GM10266 (cell line): Measurements from ENCODE around the gene MAPKAPK2.

Source experiments
- DNase-seq: peaks from one replicate; pipeline ENCODE4 v3.0.0; 2012; ENCODE audit errors: extremely low spot score
- TF ChIP-seq, protein P1 (sequence below): IDR thresholded peaks from 2 replicates; pipeline ENCODE4 v1.5.1; 2012; ENCODE audit warnings: mild to moderate bottlenecking, low read depth; ENCODE audit not compliant: control insufficient read depth, insufficient read depth; ENCODE audit errors: missing control alignments

Gene MAPKAPK2

DNA sequence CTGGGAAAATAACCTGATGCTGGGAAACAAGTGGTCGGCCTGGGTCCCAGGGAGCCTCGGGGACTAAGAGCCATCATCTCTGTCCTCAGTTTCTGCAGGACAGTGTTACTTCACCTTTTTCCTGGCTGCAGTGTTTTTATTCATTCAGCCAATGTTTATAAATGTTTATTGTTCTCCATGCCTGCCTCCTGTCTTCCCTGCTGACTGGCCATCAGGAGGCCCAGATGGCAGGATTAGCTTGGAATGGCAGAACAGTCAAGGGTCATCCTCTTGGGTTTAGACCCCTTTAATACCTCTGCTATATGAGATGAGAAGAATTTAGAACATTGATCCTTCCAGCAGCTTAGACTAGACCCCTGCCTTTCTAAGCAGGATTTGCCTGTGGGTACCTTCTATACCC lies 13.3 kb downstream of the MAPKAPK2 start:
- no peak for DNase-seq
- TF ChIP-seq, protein P1, sequence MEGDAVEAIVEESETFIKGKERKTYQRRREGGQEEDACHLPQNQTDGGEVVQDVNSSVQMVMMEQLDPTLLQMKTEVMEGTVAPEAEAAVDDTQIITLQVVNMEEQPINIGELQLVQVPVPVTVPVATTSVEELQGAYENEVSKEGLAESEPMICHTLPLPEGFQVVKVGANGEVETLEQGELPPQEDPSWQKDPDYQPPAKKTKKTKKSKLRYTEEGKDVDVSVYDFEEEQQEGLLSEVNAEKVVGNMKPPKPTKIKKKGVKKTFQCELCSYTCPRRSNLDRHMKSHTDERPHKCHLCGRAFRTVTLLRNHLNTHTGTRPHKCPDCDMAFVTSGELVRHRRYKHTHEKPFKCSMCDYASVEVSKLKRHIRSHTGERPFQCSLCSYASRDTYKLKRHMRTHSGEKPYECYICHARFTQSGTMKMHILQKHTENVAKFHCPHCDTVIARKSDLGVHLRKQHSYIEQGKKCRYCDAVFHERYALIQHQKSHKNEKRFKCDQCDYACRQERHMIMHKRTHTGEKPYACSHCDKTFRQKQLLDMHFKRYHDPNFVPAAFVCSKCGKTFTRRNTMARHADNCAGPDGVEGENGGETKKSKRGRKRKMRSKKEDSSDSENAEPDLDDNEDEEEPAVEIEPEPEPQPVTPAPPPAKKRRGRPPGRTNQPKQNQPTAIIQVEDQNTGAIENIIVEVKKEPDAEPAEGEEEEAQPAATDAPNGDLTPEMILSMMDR, result no peak

DNA sequence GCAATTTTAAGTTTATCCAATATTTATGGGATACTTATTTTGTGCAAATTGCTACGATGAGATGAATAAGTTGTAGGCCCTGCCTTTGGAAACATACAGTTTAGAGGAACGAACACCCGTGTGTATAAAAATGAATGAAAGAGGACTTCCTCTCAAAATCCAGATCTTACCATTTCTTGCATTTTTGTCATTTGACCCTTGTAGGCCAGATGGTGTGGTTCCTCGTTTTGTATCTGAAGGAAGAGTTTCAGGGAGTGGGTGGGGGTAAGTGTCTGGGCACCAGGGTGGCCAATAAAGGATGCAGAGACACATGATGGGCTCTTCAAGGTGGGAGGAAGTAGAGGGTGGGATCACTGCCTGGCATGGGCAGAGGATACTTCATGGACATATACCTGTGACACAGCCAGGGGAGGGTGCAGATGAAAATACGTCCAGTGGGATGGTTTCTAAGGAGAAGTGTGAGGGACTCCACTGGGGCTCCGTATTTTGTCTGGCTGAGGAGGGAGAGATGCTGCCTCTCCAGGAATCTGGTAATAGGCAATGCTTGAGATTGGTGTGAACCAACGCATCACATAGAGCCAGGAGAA lies 14.4 kb downstream of the MAPKAPK2 start:
- TF ChIP-seq, protein P1, result no peak
- no peak for DNase-seq

DNA sequence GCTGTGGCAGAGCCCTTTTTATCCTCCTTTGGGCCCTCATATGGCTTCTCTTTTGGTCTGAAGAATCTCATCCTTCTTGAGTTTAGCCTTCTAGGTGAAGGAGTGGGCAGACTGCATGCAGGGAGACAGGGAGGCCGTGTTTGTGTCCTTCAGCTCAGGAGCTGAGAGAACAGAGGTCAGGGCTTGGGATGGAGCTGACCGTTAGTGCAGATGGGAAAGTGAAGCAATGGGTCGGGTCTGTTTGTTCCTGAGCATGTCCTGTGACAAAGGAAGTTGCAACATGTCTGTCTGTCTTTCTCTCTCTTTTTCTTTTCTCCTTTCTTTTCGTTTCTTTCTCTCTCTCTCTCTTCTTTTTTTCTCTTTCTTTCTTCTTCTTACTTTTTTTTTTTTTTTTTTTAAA lies 14.9 kb downstream of the MAPKAPK2 start:
- TF ChIP-seq, protein P1, result no peak

DNA sequence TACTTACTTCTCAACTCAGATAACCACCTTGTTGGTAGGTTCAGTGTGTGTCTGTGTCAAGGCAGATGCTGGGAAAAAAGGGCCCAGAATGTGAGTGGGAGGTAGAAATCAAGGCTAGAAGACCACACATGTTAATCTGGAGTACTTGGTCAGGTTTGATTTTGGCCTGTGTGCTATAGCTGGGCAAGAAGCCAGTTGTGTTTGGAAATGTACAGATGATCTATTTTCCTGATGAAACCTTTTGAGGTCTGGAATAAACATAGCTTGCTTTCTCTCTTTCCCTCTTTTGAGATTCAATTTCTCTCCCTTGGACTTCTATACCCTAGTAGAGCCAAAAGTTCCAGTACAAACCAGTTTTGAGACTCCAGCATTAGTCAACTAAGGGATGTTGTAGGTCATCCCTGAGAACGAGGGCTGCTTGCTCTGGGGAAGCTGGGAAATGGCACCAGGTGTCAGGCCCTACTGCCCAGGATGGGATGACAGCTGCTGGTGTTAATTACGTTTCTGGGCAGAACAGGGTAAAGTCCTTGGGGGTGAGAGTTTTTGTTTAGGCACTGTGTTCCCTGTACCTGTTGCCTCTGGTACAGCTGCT lies 15.8 kb downstream of the MAPKAPK2 start:
- no peak for DNase-seq
- TF ChIP-seq, protein P1, result no peak

More for the DNA sequence above, 14.9 kb downstream of the MAPKAPK2 start:
- no peak for DNase-seq

DNA sequence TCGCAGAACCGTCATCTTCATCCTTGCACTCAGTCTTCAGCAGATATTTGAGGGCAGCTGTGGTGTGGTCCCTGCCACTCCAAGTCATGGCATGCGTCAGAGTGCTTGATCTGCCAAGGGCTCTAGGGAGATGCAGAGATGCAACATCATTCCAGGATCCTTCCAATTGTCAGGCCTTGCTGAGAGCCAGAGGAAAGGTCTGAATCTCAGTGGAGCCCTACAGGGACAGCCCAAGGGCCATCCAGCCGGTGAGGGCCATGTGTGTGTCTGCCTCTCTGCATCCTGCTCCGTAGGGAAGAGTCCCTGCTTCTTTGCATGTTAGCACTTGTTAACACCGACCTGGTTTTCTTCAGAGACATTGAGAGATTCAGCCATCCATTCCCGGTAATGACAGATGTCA lies 17.6 kb downstream of the MAPKAPK2 start:
- no peak for DNase-seq
- TF ChIP-seq, protein P1, result no peak

DNA sequence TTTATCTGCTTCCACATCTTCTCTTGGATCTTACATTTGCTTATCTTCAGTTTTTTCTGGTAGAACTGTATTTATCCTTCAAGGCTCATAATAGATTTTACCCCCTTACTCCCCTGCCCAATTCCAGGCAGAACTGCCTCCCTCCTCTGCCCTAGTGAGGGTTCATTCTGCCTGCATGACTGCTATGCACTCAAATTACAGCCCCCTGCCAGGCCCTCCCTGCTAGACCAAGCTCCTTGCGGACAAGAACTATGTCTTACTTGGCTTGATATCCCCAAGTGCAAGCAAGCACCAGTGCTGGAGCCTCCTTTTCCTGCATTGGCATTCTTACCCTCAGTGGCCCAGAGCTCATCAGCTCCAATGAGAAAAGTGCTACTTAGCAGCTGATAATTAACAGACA lies 18.1 kb downstream of the MAPKAPK2 start:
- DNase-seq, result no peak
- TF ChIP-seq, protein P1, result no peak

DNA sequence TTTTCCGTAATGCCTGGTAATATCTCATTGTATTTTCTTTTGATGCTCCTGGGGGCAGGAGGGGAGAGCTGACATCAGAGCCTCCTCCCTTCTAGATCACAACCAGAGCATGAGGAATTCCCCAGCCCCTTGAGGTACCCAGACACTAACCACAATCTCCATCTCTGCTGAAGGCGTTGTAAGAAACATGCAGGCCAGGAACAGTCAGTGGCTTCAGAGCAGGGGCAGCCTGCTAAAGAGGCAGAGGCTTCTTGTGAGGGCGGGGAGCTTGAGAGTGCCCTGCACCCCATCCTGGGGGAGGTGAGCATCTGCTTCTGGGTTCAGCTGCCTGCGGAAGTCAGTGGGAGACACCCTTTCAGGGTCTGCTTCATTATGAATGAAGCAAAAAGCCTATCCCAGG lies 19.0 kb downstream of the MAPKAPK2 start:
- TF ChIP-seq, protein P1, result no peak
- DNase-seq, result peak; percentile 61
